SU-DHL-6 (cell line): ENCODE results near the gene RIMBP2.

Experiments used
- CTCF ChIP-seq: fragments of 200-600 bp; sonication (generic); IDR thresholded peaks from one replicate; pipeline ENCODE4 v1.5.1; 2017; ENCODE audit warnings: antibody characterized with exemption, mild to moderate bottlenecking, low read length, moderate library complexity; ENCODE audit not compliant: insufficient read depth, poor library complexity, severe bottlenecking
- EZH2phosphoT487 ChIP-seq: fragments of 200-600 bp; sonication (generic), shearing (Covaris generic); conservative IDR thresholded peaks from 2 replicates; pipeline ENCODE4 v1.6.1; 2018; ENCODE audit warnings: mild to moderate bottlenecking, antibody characterized with exemption, low read length, moderate library complexity, mixed read lengths

GRCh38 chr12:130702966-130703732 lies 12.9 kb downstream of the RIMBP2 start:
- TF ChIP-seq CTCF (no peak), EZH2phosphoT487 (no peak)
